ENCODE results near the gene GLI3.

DNA sequence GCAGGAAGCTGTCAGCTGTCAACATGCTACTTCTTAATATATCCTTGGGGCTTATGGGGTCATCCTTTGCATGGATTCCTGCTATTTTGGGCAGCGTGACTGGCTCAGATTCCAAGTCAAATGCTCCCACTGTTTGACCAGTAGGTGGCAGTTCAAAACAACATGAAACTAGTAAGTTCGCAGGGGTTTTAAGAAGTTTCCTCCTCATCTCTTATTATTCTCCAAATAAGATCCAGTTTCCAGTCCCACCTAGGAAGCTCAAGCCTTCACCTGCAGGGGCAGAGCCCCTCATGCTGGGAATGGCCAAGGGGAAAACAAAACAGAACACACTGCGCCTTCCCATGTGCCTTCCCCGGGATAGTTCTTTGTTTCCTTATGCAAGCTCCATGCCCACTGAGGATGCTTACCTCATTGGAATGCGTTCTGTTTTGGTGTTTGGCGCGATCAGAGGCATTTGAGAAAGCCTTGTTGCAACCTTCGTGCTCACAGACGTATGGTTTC lies 259.8 kb downstream of the GLI3 start:
- 0 out of 2 replicates have a peak, but pooled peaks have one; percentile 15 for TF ChIP-seq SIN3A (IDR thresholded peaks at IDR 0.05; ENCODE audit: borderline replicate concordance, insufficient read depth, low read length)
- TF ChIP-seq TAF1 (IDR thresholded peaks at IDR 0.05; ENCODE audit: borderline replicate concordance, insufficient read depth, low read length) = no peak
- TF ChIP-seq FOXP2 (optimal IDR thresholded peaks at IDR 0.05; ENCODE audit: borderline replicate concordance, extremely low read depth, extremely low read length, insufficient read depth) = no peak
